Heart left ventricle (tissue), 16 donors: ENCODE results near the gene NAA40. TPM values are rescaled to one million over a fixed set of nuclear protein-coding genes. Genes with fewer than 3 reads are reported as not detected.

Experiments
- ATAC-seq, 4 donors: fragments of 200-7000 bp; cut with Tn5 transposase; one replicate each; pipeline ENCODE4 v1.9.1; 2020 to 2022; ENCODE audit warnings: moderate library complexity in 4 of 4, mild to moderate bottlenecking in 3 of 4, moderate number of reproducible peaks in 1 of 4
- DNase-seq, 5 donors: peaks; one replicate each; pipeline ENCODE4 v3.0.0-alpha.2; 2020
- H3K27ac ChIP-seq, 12 donors: fragments of 200-600 bp; sonication (generic) in 4 of 12; one replicate each; pipeline versions ENCODE4 v1.5.0 to v1.8.0; 2016 to 2022; ENCODE audit warnings: mild to moderate bottlenecking in 2 of 12
- H3K27me3 ChIP-seq, 9 donors: fragments of 200-600 bp; sonication (generic) in 2 of 9; one replicate each; pipeline versions ENCODE4 v1.5.1 to v1.8.0; 2016 to 2022; ENCODE audit warnings: mild to moderate bottlenecking in 3 of 9
- H3K36me3 ChIP-seq, 9 donors: fragments of 200-600 bp; sonication (generic) in 2 of 9; one replicate each; pipeline versions ENCODE4 v1.5.0 to v1.8.0; 2018 to 2022; ENCODE audit warnings: mild to moderate bottlenecking in 2 of 9
- H3K4me1 ChIP-seq, 12 donors: fragments of 200-600 bp; sonication (generic) in 4 of 12; one replicate each; pipeline versions ENCODE4 v1.5.0 to v1.8.0; 2016 to 2022; ENCODE audit warnings: mild to moderate bottlenecking in 3 of 12
- H3K4me3 ChIP-seq, 12 donors: fragments of 200-600 bp; sonication (generic) in 4 of 12; one replicate each; pipeline versions ENCODE4 v1.5.0 to v1.8.0; 2017 to 2022; ENCODE audit warnings: mild to moderate bottlenecking in 9 of 12, moderate library complexity in 4 of 12
- H3K9me3 ChIP-seq, 12 donors: fragments of 200-600 bp; sonication (generic) in 4 of 12; one replicate each; pipeline versions ENCODE4 v1.5.0 to v1.8.0; 2016 to 2022; ENCODE audit warnings: mild to moderate bottlenecking in 1 of 12
- CTCF ChIP-seq, 12 donors: fragments of 200-600 bp; sonication (generic) in 4 of 12; IDR thresholded peaks; one replicate each; pipeline versions ENCODE4 v1.5.0 to v1.8.0; 2018 to 2022; ENCODE audit warnings: antibody characterized with exemption in 12 of 12, mild to moderate bottlenecking in 5 of 12
- POLR2A ChIP-seq, 2 donors: fragments of 450-650 bp; IDR thresholded peaks; one replicate each; pipeline ENCODE4 v1.6.1; 2017; ENCODE audit warnings: antibody characterized with exemption in 2 of 2, mild to moderate bottlenecking in 2 of 2, moderate library complexity in 2 of 2
- whole genome bisulfite sequencing, 4 donors: extraction: QIAGEN DNeasy Blood & Tissue Kit in 2 of 4; methylation state at CpG; one replicate each; pipeline versions ENCODE4 v1.1.5 to v1.1.7; 2013 to 2018; 5-methylcytosine and 5-hydroxymethylcytosine counted together
- intact Hi-C, 10 donors: fragments of 100-400 bp; cut with DNase I; formaldehyde crosslinking; loops; one replicate each; pipeline versions ENCODE4 v1.11.1 to v1.14.2; 2022
- polyA plus RNA-seq, 2 donors: library from polyadenylated mRNA; stranded (reverse); fragments of 200-250 nt; gene quantifications; one replicate each; pipeline ENCODE4 v1.2.3, GENCODE V29; 2013
- total RNA-seq, 9 donors: library from RNA; depleted of rRNA in 2 of 9; stranded (reverse); fragments of >200 nt in 2 of 9; fragmentation: NEBNext Ultra II Directional in 3 of 9; extraction: Animal tissue kit (Norgen Biotek cat#: 25700) in 3 of 9; gene quantifications; one replicate each; pipeline versions ENCODE4 v1.1.0 to v1.2.4, GENCODE V29; 2016 to 2023
- donor health status: ischemic (EF 13 %, LVEDD 7.1; RV severe dilation, severe dysfunction).
- donor health status: healthy with polysubstance abuse.
- donor health status: DM: no; HTN: yes; CAD: no.
- donor health status: DM: no; HTN: no; CAD: no.
- donor health status: ischemic (EF 25% LVEDD 6.9; RV normal size, moderate dysfunction).
- donor health status: ischemic (EF 25% LVEDD 5.7; RV mildly dilated, moderate dysfunction).
- donor health status: healthy.
- donor health status: DM: yes; HTN: yes; CAD: no.
- donor health status: ischemic (EF 35%, LVEDD 5.7; RV mildly dilated, moderate dysfunction).
- donor health status: nonischemic (EF 11% LVEDD 7.7; RV severe dilation, severe dysfunction).
- donor health status: DM: yes; HTN: yes; CAD: no.
- donor health status: PGD.
- donor health status: ischemic (EF 29% LVEDD 5.4; RV normal size, mild dysfunction).
- donor health status: nonischemic (EF 23%, LVEDD 6.1; RV moderate dilation, normal function).

The NAA40 gene
- total and polyA plus RNA-seq, 11 donors: 9.7 to 26.1 (median 19.6) TPM

GRCh38 chr11:64000026-64000739 lies 61.4 kb downstream of the NAA40 start:
- peak; percentile 46 to 87 (median 78) for ATAC-seq
- intact Hi-C loops: loop anchor here in 7 of 10 donors (1.0 to 2.0 kb wide), 3 partner anchors 148 to 151 kb away; no protein-coding TSS in a partner anchor
- Histone ChIP-seq H3K9me3 (no peaks in the 10 kb centered on the region), H3K36me3 (peaks cover 0 to 34% (median 28%) of the 10 kb centered on the region in 9 donors), H3K4me3 (peak overlapping the region; percentile 25 to 60 (median 50)), H3K4me1 (peaks cover 0 to 43% (median 35%) of the 10 kb centered on the region in 12 donors), H3K27ac (peak overlapping the region in 3 of 12 donors; percentile 28 to 47 (median 32)), H3K27me3 (peaks cover 0 to 21% (median 0%) of the 10 kb centered on the region in 9 donors)
- TF ChIP-seq POLR2A (IDR thresholded peaks at IDR 0.05) (peak in 1 of 2 donors; percentile 16), CTCF (IDR thresholded peaks at IDR 0.05) (peak; percentile 70 to 91 (median 82))
- WGBS, 4 donors: 4 to 24% (median 7%) methylated on average over 6 to 67 of the region's 67 CpGs
- DNase-seq: peak; percentile 67 to 88 (median 78)

- DNase-seq: no peak
- TF ChIP-seq CTCF (IDR thresholded peaks at IDR 0.05) (peak in 2 of 12 donors; percentile 4 to 27), POLR2A (IDR thresholded peaks at IDR 0.05) (no peak)
- ATAC-seq: no peak
- peaks cover 0 to 22% (median 0%) of the 10 kb centered on the region in 9 donors for H3K27me3 ChIP-seq
- peak overlapping the region; percentile 25 to 60 (median 50) for H3K4me3 ChIP-seq
- H3K36me3 ChIP-seq: peaks cover 0 to 27% (median 22%) of the 10 kb centered on the region in 9 donors
- H3K4me1 ChIP-seq: peaks cover 0 to 43% (median 35%) of the 10 kb centered on the region in 12 donors
- intact Hi-C loops: loop anchor here in 8 of 10 donors (1.0 to 2.0 kb wide), 3 partner anchors 147 to 150 kb away; no protein-coding TSS in a partner anchor
- H3K27ac ChIP-seq: peak overlapping the region in 4 of 12 donors; percentile 1 to 47 (median 30)
- H3K9me3 ChIP-seq: no peaks in the 10 kb centered on the region
- WGBS, 4 donors: 24 to 42% (median 35%) methylated on average over 40 to 60 of the region's 60 CpGs
Observed at GRCh38 chr11:64000740-64001483, 62.1 kb downstream of the NAA40 start.

GRCh38 chr11:64001484-64002420 lies 63.0 kb downstream of the NAA40 start:
- Histone ChIP-seq H3K4me1 (peaks cover 0 to 43% (median 35%) of the 10 kb centered on the region in 12 donors), H3K27me3 (peaks cover 0 to 28% (median 0%) of the 10 kb centered on the region in 9 donors), H3K27ac (peak overlapping the region in 1 of 12 donors; percentile 1), H3K36me3 (peaks cover 0 to 19% (median 15%) of the 10 kb centered on the region in 9 donors), H3K9me3 (no peaks in the 10 kb centered on the region), H3K4me3 (peak overlapping the region in 3 of 12 donors; percentile 47 to 60 (median 58))
- DNase-seq: peak in 2 of 5 donors; percentile 43 to 60
- 51 to 70% (median 54%) methylated on average over 13 to 23 of the region's 23 CpGs for WGBS, 4 donors
- TF ChIP-seq CTCF (IDR thresholded peaks at IDR 0.05) (no peak), POLR2A (IDR thresholded peaks at IDR 0.05) (no peak)
- intact Hi-C loops: loop anchor here in 3 of 10 donors (1.0 to 2.0 kb wide), 2 partner anchors 147 kb away; no protein-coding TSS in a partner anchor
- peak in 1 of 4 donors; percentile 7 for ATAC-seq
